ENCODE measurements around the gene FAM53A. TPM values are rescaled to one million over a fixed set of nuclear protein-coding genes. Genes with fewer than 3 reads are reported as not detected.

The FAM53A gene
- total RNA-seq, 1 donor, result 0.86 TPM

GRCh38 chr4:1721666-1722550 lies 37.8 kb upstream of the FAM53A start:
- H3K4me3 ChIP-seq (ENCODE audit: low read depth, low read length), result peak overlapping the region; percentile 65
- no peak for DNase-seq (ENCODE audit: low read depth)
- no peak for TF ChIP-seq CTCF (IDR thresholded peaks at IDR 0.05; ENCODE audit: insufficient read depth, low read depth, low read length)

DNA sequence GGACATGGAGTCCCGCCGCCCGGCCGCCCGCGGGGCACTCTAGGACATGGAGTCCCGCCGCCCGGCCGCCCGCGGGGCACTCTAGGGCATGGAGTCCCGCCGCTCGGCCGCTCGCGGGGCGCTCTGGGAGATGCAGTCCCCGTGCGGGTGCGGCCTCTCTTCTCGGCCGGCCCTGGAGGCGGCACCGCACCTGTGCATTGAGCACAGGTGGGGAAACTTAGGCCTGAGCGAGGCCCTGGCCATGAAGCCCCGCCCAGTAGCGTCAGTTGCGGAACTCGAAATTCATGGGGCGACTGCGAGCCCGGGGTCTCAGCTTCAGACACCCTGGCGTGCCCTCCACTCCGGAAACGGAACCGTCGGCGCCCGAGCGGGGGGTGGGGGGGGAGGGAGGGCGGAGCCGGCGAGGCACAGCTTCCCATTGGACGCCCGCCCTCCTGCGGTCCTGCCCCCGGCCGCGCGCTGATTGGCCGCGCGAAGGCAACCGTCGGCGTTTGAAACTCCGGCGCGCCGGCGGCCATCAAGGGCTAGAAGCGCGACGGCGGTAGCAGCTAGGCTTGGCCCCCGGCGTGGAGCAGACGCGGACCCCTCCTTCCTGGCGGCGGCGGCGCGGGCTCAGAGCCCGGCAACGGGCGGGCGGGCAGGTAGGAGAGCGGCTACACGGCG lies 37.0 kb upstream of the FAM53A start, which contains the start of the genes TACC3 and TMEM129:
Gene TACC3 (plus strand): TSS at position 519 of the 663 bp plus-strand sequence. CDS start 1,901 bp downstream, outside the sequence.
Gene TMEM129 (minus strand): TSS at position 321 of the 663 bp plus-strand sequence. CDS start 486 bp downstream, outside the sequence.
- peak within 1 kb of the TSS; percentile 71 for H3K4me3 ChIP-seq (ENCODE audit: low read depth, low read length)
- DNase-seq (ENCODE audit: low read depth), result peak; percentile 91
- TF ChIP-seq CTCF (IDR thresholded peaks at IDR 0.05; ENCODE audit: insufficient read depth, low read depth, low read length), result no peak

DNA sequence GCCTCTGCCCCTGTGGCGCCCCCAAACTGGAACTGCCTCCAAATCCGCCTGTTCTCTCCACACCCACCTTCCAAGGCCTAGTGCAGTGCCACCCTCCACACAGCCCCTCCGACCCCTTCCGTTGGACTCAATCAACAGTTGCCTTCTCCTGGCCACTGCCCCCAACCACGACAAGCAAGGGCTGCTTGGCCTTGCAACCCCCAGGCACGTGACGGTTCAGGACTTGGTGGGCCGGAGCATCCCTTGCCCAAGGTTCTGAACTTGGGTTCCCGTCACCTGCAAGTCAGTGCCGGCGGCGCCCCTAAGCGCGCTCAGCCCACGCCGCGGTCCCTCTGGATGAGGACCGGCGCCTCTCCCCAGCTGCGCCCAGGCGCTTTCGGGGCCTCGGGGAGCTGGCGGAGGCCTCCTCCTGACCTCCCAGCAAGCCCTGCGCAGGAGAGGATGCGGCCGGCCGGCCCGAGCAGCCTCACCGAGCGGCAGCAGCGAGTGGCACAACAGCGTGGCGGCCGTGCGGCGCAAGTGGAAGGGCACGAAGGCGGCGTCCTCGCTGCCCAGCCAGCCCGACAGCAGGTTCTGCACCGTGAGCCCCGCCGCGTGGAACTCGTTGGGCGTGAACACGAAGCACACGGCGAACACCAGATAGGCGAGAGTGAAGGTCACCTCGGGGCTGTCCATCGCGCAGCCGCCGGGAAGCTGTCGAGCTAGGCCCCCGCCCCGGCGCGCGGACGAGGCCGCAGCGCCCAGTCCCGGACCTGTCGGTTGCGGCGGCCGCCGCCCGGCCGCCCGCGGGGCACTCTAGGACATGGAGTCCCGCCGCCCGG lies 36.3 kb upstream of the FAM53A start:
- peak; percentile 50 for DNase-seq (ENCODE audit: low read depth)
- H3K4me3 ChIP-seq (ENCODE audit: low read depth, low read length), result peak overlapping the region; percentile 71
- TF ChIP-seq CTCF (IDR thresholded peaks at IDR 0.05; ENCODE audit: insufficient read depth, low read depth, low read length), result no peak

- no peak for TF ChIP-seq CTCF (IDR thresholded peaks at IDR 0.05; ENCODE audit: insufficient read depth, low read depth, low read length)
- DNase-seq (ENCODE audit: low read depth), result no peak
- H3K4me3 ChIP-seq (ENCODE audit: low read depth, low read length), result no peak overlapping the region
Observed at GRCh38 chr4:1718095-1718850, 34.2 kb upstream of the FAM53A start.

DNA sequence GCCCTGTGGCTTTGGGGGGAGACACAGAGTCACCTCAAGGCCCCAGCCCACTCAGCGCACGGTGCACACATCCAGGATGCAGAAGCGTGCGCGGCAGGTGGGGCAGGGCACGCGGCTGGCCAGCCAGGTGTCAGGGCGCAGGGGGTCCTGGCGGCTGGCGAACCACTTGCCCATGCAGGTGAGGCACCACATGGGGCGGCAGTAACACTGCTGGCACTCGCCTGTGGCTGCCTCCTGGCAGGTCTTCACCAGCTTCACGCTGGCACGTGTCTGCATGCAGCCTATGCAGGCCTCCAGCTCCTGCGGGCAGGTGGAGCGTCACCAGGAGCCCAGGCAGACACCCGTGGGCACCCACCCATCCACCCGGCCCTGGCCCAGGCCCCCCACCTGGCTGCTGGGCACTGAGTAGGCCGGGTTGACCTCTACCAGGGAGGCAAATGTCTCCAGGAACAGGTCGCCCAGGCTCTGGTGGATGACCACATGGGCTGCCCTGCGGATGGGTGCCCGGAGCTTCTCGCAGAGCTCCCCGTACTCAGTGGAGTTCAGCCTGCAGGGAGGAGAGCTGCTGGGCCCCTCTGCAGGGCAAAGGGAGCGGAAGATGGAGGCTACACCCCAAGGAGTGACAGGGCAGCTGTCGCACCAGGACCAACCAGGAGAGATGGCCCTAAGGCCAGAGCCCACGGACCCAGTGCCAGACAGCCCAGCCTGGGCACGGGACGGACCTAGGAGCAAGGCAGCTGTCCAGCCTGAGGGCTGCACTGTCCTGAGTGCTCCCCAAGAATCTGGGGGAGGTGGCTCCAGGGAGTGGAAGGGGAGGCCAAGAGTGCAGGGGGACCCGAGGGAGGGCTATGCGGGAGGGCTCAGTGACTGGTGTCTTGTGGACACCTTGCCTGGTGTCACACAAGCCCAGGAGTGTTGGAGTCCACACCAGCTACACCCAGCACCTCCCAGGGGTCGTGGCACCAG lies 33.3 kb upstream of the FAM53A start:
- no peak overlapping the region for H3K4me3 ChIP-seq (ENCODE audit: low read depth, low read length)
- no peak for DNase-seq (ENCODE audit: low read depth)
- no peak for TF ChIP-seq CTCF (IDR thresholded peaks at IDR 0.05; ENCODE audit: insufficient read depth, low read depth, low read length)

Data from fibroblast of villous mesenchyme (primary cell).